Esophagus squamous epithelium (tissue), 5 donors: ENCODE data around the gene DBP. TPM values are rescaled to one million over a fixed set of nuclear protein-coding genes. Genes with fewer than 3 reads are reported as not detected.
A peak's percentile ranks its signal among the peaks of the same experiment; 100 is the strongest.

Source experiments
- DNase-seq: peaks from one replicate; lab custom pipeline; 2025; lab: John Stamatoyannopoulos, UW
- H3K27ac ChIP-seq, 4 donors: fragments of 200-600 bp; sonication (generic); one replicate each; pipeline ENCODE4 v1.5.1; 2016 to 2019; ENCODE audit warnings: mild to moderate bottlenecking in 1 of 4
- H3K27me3 ChIP-seq, 4 donors: fragments of 200-600 bp; sonication (generic); 1 replicate in 3 of 4; 2 replicates in 1 of 4; pipeline versions ENCODE4 v1.5.1 to v1.6.0; 2017 to 2021; ENCODE audit warnings: antibody characterized with exemption in 1 of 4
- H3K36me3 ChIP-seq, 3 donors: fragments of 200-600 bp; sonication (generic); one replicate each; pipeline ENCODE4 v1.5.1; 2016 to 2019
- H3K4me1 ChIP-seq, 3 donors: fragments of 200-600 bp; sonication (generic); one replicate each; pipeline ENCODE4 v1.5.1; 2017 to 2019
- H3K4me3 ChIP-seq, 4 donors: fragments of 200-600 bp; sonication (generic); 1 replicate in 3 of 4; 2 replicates in 1 of 4; pipeline ENCODE4 v1.5.1; 2016 to 2019; ENCODE audit warnings: mild to moderate bottlenecking in 2 of 4, moderate library complexity in 1 of 4
- H3K9me3 ChIP-seq, 3 donors: fragments of 200-600 bp; sonication (generic); one replicate each; pipeline ENCODE4 v1.5.1; 2016 to 2019
- POLR2A ChIP-seq, 4 donors: fragments of 450-650 bp; IDR thresholded peaks; one replicate each; pipeline ENCODE4 v1.6.1; 2017; ENCODE audit warnings: antibody characterized with exemption in 4 of 4, mild to moderate bottlenecking in 4 of 4, moderate library complexity in 3 of 4
- WGBS, 2 donors: methylation state at CpG; one replicate each; pipeline ENCODE4 v1.1.5; 2018; 5-methylcytosine and 5-hydroxymethylcytosine counted together
- intact Hi-C: fragments of 100-400 bp; cut with DNase I; formaldehyde crosslinking; loops from one replicate; pipeline ENCODE4 v1.15.0; 2022
- total RNA-seq, 4 donors: library from RNA; depleted of rRNA; stranded (reverse); fragments of >200 nt; gene quantifications; one replicate each; pipeline ENCODE4 v1.1.0, GENCODE V29; 2016
- TF ChIP-seq, protein P1 (sequence below), 6 experiments: fragments of 450-650 bp in 4 of 6; fragments of 200-600 bp in 2 of 6; sonication (generic) in 2 of 6; IDR thresholded peaks; one replicate each; pipeline ENCODE4 v1.5.1; 2016 to 2019; ENCODE audit warnings: antibody characterized with exemption in 6 of 6, mild to moderate bottlenecking in 4 of 6, moderate library complexity in 4 of 6
- donor health status: DM: yes; HTN: yes; CAD: no.

The DBP gene
- total RNA-seq, 4 donors from 2014 or later = 4.2 to 16.2 (median 11.7) TPM

DNA sequence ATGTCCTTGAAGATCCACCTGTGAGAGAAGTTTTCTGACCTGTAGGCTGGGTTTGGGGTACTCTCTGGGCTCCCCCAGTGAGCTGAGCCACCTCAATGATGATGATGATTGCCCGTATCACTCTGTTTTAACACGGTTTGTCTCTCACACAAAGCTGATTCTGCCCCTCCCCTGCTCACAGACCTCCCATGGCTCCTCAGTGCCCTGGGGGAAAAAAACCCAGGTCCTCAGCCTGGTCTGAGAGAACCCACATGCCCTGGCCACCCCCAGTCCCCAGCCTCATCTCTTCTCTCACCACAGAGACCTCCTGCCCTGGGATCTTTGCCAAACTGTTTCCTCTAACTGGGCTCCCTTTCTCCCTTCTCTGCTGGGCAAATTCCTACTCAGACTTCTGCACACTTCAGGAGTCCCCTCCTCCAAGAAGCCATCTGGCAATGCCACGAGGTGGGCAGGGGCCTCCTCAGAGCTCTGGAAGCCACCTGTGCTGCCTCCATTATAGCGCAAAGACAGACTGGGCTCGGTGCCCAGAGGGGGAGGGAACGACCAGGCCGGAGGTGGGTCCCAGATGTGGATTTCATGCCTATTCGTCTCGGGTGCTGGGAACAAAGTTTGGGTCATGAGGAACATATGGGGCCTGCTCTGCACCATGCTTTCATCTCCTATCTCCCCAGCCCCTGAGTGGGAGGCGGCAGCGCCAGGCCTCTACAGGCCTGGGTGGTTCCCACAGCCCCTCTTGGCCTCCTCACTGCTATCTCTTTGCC, 17.3 kb upstream of the DBP start:
- Histone ChIP-seq H3K27ac (no peak overlapping the region), H3K36me3 (no peaks in the 10 kb centered on the region), H3K4me3 (no peak overlapping the region), H3K27me3 (no peaks in the 10 kb centered on the region), H3K9me3 (no peaks in the 10 kb centered on the region), H3K4me1 (peaks cover 0 to 5% (median 3%) of the 10 kb centered on the region in 3 donors)
- intact Hi-C loops = loop anchor here (10.0 kb wide), 1 partner anchor 120 kb away; no protein-coding TSS in a partner anchor
- 72 to 83% methylated on average over 3 to 4 of the region's 11 CpGs for WGBS, 2 donors
- TF ChIP-seq POLR2A (IDR thresholded peaks at IDR 0.05) = no peak
- TF ChIP-seq, protein P1, sequence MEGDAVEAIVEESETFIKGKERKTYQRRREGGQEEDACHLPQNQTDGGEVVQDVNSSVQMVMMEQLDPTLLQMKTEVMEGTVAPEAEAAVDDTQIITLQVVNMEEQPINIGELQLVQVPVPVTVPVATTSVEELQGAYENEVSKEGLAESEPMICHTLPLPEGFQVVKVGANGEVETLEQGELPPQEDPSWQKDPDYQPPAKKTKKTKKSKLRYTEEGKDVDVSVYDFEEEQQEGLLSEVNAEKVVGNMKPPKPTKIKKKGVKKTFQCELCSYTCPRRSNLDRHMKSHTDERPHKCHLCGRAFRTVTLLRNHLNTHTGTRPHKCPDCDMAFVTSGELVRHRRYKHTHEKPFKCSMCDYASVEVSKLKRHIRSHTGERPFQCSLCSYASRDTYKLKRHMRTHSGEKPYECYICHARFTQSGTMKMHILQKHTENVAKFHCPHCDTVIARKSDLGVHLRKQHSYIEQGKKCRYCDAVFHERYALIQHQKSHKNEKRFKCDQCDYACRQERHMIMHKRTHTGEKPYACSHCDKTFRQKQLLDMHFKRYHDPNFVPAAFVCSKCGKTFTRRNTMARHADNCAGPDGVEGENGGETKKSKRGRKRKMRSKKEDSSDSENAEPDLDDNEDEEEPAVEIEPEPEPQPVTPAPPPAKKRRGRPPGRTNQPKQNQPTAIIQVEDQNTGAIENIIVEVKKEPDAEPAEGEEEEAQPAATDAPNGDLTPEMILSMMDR (IDR thresholded peaks at IDR 0.05) = no peak
- no peak for DNase-seq

DNA sequence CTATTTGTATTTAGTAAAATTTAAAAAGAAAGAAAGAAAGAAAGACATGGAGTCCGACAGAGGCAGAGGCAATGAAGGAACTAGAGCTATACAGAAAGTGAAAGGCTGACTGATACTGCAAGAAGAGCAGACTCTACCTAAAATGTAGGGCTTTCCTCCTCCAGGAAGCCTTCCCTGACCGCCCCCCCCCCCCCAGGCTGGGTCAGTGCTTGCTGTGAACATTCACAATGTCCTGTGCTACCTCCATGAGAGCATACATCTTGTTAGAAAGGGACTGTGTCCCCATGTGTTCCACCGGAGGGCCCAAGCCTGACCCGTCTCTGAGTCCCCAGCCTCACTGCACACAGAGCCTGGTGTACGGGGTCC, 14.5 kb upstream of the DBP start:
- intact Hi-C loops = loop anchor here (10.0 kb wide), 1 partner anchor 123 kb away; no protein-coding TSS in a partner anchor
- TF ChIP-seq POLR2A (IDR thresholded peaks at IDR 0.05) = no peak
- no peaks in the 10 kb centered on the region for H3K36me3 ChIP-seq
- no peak overlapping the region for H3K27ac ChIP-seq
- H3K27me3 ChIP-seq = no peaks in the 10 kb centered on the region
- WGBS, 2 donors = 79 to 86% methylated on average over 2 to 3 of the region's 5 CpGs
- no peak for DNase-seq
- no peaks in the 10 kb centered on the region for H3K9me3 ChIP-seq
- H3K4me3 ChIP-seq = no peak overlapping the region
- H3K4me1 ChIP-seq = peaks cover 0 to 18% (median 9%) of the 10 kb centered on the region in 3 donors

DNA sequence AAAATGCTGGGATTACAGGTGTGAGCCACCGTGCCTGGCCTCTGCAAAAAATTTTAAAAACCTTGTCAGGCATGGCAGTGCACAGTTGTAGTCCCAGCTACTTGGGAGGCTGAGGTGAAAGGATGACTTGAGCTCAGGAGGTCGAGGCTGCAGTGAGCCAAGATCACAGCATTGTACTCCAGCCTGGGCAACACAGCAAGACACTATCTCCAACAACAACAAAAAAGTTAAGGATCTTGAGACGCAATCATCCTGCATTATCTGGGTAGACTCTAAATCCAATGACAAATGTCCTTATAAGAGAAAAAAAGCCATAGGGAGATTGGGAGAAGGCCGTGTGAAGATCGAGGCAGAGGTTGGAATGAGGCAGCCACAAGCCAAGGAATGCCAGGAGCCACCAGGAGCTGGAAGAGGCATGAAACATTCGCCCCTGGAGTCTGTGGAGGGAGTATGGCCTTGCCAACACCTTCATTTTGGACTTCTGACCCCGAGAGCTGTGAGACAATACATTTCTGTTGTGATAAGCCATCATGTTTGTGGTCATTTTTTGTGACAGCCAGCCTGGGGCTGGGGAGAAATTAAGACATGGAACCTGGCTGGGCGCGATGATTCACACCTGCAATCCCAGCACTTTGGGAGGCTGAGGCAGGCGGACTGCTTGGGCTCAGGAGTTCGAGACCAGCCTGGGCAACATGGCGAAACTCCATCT, 13.9 kb upstream of the DBP start:
- no peak for DNase-seq
- TF ChIP-seq, protein P1 (IDR thresholded peaks at IDR 0.05) = no peak
- no peak for TF ChIP-seq POLR2A (IDR thresholded peaks at IDR 0.05)
- Histone ChIP-seq H3K4me1 (peaks cover 0 to 23% (median 9%) of the 10 kb centered on the region in 3 donors), H3K4me3 (no peak overlapping the region), H3K36me3 (no peaks in the 10 kb centered on the region), H3K27me3 (no peaks in the 10 kb centered on the region), H3K9me3 (no peaks in the 10 kb centered on the region), H3K27ac (no peak overlapping the region)
- 85 to 91% methylated on average over 9 to 10 of the region's 12 CpGs for WGBS, 2 donors
- intact Hi-C loops = loop anchor here (10.0 kb wide), 1 partner anchor 124 kb away; no protein-coding TSS in a partner anchor

DNA sequence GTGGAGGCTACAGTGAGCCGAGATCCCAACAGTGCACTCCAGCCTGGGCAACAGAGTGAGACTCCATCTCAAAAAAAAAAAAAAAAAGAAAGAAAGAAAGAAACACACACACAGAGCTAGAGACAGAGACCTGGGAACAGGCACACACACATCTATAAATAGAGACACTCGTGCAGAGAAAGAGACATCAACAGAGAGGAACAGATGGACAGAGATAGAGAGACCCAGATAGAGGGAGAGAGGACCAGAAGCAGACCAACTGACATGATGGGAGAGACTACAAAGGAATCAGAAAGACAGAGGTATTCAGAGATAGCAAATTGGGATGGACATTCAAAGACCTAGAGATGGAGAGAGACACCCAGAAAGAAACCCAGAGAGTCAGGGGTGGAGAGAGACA, 11.0 kb upstream of the DBP start:
- 73 to 81% methylated on average over 2 of the region's 2 CpGs for WGBS, 2 donors
- H3K27ac ChIP-seq = no peak overlapping the region
- H3K4me3 ChIP-seq = no peak overlapping the region
- H3K4me1 ChIP-seq = peaks cover 7 to 45% (median 18%) of the 10 kb centered on the region in 3 donors
- DNase-seq = no peak
- H3K27me3 ChIP-seq = no peaks in the 10 kb centered on the region
- intact Hi-C loops = no loop called here
- H3K9me3 ChIP-seq = no peaks in the 10 kb centered on the region
- TF ChIP-seq, protein P1 (IDR thresholded peaks at IDR 0.05) = no peak
- no peak for TF ChIP-seq POLR2A (IDR thresholded peaks at IDR 0.05)
- no peaks in the 10 kb centered on the region for H3K36me3 ChIP-seq

DNA sequence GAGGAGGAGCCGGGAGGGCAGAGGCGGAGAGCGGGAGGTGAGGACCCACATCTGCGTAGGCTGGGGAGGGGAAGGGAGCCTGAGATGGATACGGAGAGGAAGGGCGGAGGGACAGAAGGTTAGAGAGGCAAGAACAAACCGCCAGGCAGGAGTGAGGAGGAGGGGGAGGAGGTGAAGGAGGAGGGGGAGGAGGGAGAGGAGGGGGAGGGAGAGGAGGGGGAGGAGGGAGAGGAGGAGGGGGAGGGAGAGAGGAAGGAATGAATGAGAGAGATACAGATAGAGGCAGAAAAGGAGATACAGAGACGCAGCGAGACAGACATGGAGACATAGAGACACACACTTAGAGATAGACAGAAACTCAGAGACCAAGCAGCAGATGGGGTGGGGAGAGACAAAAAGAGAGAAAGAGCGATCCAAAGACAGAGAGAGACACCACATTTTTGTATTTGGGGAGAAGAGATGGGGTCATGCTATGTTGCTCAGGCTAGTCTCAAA, 9.6 kb upstream of the DBP start:
- H3K9me3 ChIP-seq = no peaks in the 10 kb centered on the region
- TF ChIP-seq, protein P1 (IDR thresholded peaks at IDR 0.05) = no peak
- no peak for TF ChIP-seq POLR2A (IDR thresholded peaks at IDR 0.05)
- no peak for DNase-seq
- H3K4me3 ChIP-seq = peak overlapping the region; percentile 34 to 80 (median 60)
- intact Hi-C loops = no loop called here
- no peaks in the 10 kb centered on the region for H3K36me3 ChIP-seq
- WGBS, 2 donors = 9 to 12% methylated on average over 7 to 9 of the region's 10 CpGs
- peak overlapping the region; percentile 85 to 94 (median 91) for H3K27ac ChIP-seq
- H3K27me3 ChIP-seq = no peaks in the 10 kb centered on the region
- H3K4me1 ChIP-seq = peaks cover 7 to 45% (median 18%) of the 10 kb centered on the region in 3 donors
